Cardiac fibroblast (primary cell): ENCODE data around the gene NR2F6.
"Not testable (repeated sequence)": the region's sequence is repeated elsewhere in the genome, so short reads cannot be mapped to it uniquely, and the experiment has no call there.

Experiments
- DNase-seq, 2 donors: peaks; one replicate each; pipeline versions ENCODE4 v3.0.0 to v3.0.0-alpha.2; 2010; ENCODE audit warnings: low read depth in 2 of 2
- H3K4me3 ChIP-seq, 2 donors: replicated peaks in 1 of 2; 1 replicate in 1 of 2; 2 replicates in 1 of 2; pipeline ENCODE4 v1.5.1; 2011; ENCODE audit warnings: low read depth in 2 of 2, low read length in 2 of 2, mild to moderate bottlenecking in 2 of 2, moderate library complexity in 1 of 2
- TF ChIP-seq, protein P1 (sequence below): IDR thresholded peaks from one replicate; pipeline ENCODE4 v1.5.1; 2011; ENCODE audit warnings: low read depth, mild to moderate bottlenecking, low read length, inconsistent platforms

NR2F6 gene

DNA sequence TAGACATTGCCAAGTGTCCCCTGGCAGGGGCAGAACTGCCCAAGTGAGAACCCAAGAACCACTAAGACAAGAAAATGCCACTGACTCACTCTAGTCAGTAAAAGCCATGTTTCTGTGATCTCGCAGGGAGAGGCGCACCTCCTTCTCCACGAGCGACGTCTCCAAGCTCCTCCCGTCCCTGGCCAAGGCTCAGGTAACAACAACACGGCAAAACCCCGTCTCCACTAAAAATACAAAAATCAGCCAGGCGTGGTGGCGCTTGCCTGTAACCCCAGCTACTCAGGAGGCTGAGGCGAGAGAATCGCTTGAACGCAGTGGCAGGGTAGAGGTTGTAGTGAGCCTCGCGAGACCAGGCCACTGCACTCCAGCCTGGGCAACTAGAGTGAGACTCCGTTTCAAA is 48.1 kb downstream of the NR2F6 start:
- TF ChIP-seq, protein P1, sequence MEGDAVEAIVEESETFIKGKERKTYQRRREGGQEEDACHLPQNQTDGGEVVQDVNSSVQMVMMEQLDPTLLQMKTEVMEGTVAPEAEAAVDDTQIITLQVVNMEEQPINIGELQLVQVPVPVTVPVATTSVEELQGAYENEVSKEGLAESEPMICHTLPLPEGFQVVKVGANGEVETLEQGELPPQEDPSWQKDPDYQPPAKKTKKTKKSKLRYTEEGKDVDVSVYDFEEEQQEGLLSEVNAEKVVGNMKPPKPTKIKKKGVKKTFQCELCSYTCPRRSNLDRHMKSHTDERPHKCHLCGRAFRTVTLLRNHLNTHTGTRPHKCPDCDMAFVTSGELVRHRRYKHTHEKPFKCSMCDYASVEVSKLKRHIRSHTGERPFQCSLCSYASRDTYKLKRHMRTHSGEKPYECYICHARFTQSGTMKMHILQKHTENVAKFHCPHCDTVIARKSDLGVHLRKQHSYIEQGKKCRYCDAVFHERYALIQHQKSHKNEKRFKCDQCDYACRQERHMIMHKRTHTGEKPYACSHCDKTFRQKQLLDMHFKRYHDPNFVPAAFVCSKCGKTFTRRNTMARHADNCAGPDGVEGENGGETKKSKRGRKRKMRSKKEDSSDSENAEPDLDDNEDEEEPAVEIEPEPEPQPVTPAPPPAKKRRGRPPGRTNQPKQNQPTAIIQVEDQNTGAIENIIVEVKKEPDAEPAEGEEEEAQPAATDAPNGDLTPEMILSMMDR = no peak
- DNase-seq = no peak

DNA sequence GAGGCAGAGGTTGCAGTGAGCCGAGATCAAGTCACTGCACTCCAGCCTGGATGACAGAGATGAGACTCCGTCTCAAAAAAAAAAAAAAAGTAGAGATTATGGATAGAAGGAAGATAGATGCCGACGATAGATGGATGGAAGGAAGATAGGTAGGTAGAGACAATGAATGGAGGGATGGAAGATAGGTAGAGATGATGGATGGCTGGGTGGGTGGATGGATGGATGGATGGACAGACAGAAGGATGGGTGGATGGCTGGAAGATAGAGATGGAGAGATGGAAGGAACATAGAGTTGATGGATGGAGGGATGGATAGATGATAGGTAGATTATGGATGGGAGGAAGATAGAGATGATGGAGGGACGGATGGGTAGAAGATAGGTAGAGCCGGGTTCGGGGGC is 49.1 kb downstream of the NR2F6 start:
- TF ChIP-seq, protein P1 = no peak
- no peak overlapping the region for H3K4me3 ChIP-seq
- DNase-seq = no peak

More for the DNA sequence above, 48.1 kb downstream of the NR2F6 start:
- H3K4me3 ChIP-seq = no peak overlapping the region

DNA sequence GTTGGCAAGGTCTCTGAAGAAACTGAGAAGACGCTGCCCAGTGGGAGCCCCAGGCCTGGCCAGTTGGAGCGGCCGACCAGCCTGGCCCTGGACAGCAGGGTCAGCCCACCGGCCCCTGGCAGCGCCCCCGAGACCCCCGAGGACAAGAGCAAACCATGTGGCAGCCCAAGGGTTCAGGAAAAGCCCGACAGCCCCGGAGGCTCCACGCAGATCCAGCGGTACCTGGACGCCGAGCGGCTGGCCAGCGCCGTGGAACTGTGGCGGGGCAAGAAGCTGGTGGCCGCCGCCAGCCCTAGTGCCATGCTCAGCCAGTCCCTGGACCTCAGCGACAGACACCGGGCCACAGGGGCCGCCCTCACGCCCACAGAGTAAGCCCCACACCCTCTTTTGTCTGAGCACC is 50.6 kb downstream of the NR2F6 start:
- no peak for DNase-seq
- H3K4me3 ChIP-seq = no peak overlapping the region
- TF ChIP-seq, protein P1 = no peak

GRCh38 chr19:17194608-17195007 is 51.1 kb downstream of the NR2F6 start:
- H3K4me3 ChIP-seq = no peak overlapping the region
- TF ChIP-seq, protein P1 = no peak
- no peak for DNase-seq

DNA sequence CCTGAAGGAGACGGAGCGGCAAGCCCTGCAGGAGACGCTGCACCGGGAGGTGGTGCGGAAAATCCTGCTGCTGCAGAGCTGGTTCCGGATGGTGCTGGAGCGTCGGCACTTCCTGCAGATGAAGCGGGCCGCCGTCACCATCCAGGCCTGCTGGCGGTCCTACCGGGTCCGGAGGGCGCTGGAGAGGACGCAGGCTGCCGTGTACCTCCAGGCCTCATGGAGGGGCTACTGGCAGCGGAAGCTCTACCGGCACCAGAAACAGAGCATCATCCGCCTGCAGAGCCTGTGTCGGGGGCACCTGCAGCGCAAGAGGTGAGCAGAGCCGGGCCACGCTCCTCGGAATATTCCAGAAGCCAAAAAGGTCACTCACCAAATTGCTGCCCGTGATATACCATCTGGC is 53.0 kb downstream of the NR2F6 start:
- no peak overlapping the region for H3K4me3 ChIP-seq
- TF ChIP-seq, protein P1 = no peak
- DNase-seq = no peak

GRCh38 chr19:17191736-17192135 is 54.0 kb downstream of the NR2F6 start:
- DNase-seq, H3K4me3 ChIP-seq: not testable (repeated sequence)

GRCh38 chr19:17185590-17185989 is 60.1 kb downstream of the NR2F6 start:
- H3K4me3 ChIP-seq = no peak overlapping the region
- TF ChIP-seq, protein P1 = no peak
- no peak for DNase-seq
